Thyroid gland (tissue), 4 donors: Measurements from ENCODE around the gene HAS3. TPM values are rescaled to one million over a fixed set of nuclear protein-coding genes. Genes with fewer than 3 reads are reported as not detected.

Experiments used
- DNase-seq, 2 donors: peaks; one replicate each; pipeline ENCODE4 v3.0.0-alpha.2; 2019
- H3K27ac ChIP-seq, 3 donors: fragments of 200-600 bp; sonication (generic); 1 replicate in 2 of 3; 2 replicates in 1 of 3; pipeline ENCODE4 v1.5.1; 2016 to 2019; ENCODE audit warnings: mild to moderate bottlenecking in 1 of 3, moderate library complexity in 1 of 3
- H3K27me3 ChIP-seq: fragments of 200-600 bp; sonication (generic); one replicate; pipeline ENCODE4 v1.5.1; 2019
- H3K36me3 ChIP-seq, 2 donors: fragments of 200-600 bp; sonication (generic); one replicate each; pipeline ENCODE4 v1.5.1; 2016 to 2019
- H3K4me1 ChIP-seq, 2 donors: fragments of 200-600 bp; sonication (generic); one replicate each; pipeline ENCODE4 v1.5.1; 2017 to 2019
- H3K4me3 ChIP-seq, 3 donors: fragments of 200-600 bp; sonication (generic); replicated peaks in 1 of 3; 1 replicate in 2 of 3; 2 replicates in 1 of 3; pipeline ENCODE4 v1.5.1; 2016; ENCODE audit warnings: mild to moderate bottlenecking in 1 of 3
- H3K9me3 ChIP-seq: fragments of 200-600 bp; sonication (generic); one replicate; pipeline ENCODE4 v1.5.1; 2017
- CTCF ChIP-seq, 6 experiments: fragments of 200-600 bp in 3 of 6; fragments of 450-650 bp in 3 of 6; sonication (generic) in 3 of 6; IDR thresholded peaks; one replicate each; pipeline ENCODE4 v1.5.1; 2016 to 2019; ENCODE audit warnings: antibody characterized with exemption in 6 of 6, mild to moderate bottlenecking in 2 of 6, inconsistent platforms in 1 of 6, moderate library complexity in 1 of 6
- POLR2A ChIP-seq, 2 donors: fragments of 450-650 bp; IDR thresholded peaks; one replicate each; pipeline ENCODE4 v1.6.1; 2017; ENCODE audit warnings: antibody characterized with exemption in 2 of 2, mild to moderate bottlenecking in 2 of 2, moderate library complexity in 1 of 2
- WGBS, 2 donors: methylation state at CpG; one replicate each; pipeline ENCODE4 v1.1.5; 2017; 5-methylcytosine and 5-hydroxymethylcytosine counted together
- intact Hi-C: fragments of 100-400 bp; cut with DNase I; formaldehyde crosslinking; loops from one replicate; pipeline ENCODE4 v1.15.1; 2023
- total RNA-seq, 4 donors: library from RNA; depleted of rRNA; stranded (reverse); fragments of >200 nt; gene quantifications; one replicate each; pipeline ENCODE4 v1.2.3, GENCODE V29; 2016

The HAS3 gene
- total RNA-seq, 4 donors from 2014 or later, result 3.5 to 9.1 (median 7.5) TPM

DNA sequence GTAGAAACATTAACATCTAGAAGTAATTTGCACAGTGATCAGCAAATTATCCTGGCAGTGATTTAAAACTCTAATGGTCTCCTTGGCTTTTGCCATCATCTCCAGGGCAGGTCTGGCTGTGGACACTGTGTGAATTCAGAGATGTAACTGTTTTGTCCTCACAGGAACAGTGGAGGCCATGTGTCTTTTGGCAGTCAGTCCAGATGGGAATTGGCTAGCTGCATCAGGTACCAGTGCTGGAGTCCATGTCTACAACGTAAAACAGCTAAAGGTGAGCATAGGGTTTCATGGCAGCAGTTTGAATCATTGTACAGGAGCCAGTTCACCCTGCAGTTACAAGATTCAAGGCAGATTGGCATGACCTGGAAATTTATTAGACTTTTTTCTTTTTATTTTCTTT is 54.7 kb downstream of the HAS3 start:
- Histone ChIP-seq H3K4me3 (no peak overlapping the region), H3K36me3 (peaks cover 27% of the 10 kb centered on the region in 2 donors), H3K27ac (no peak overlapping the region), H3K9me3 (no peaks in the 10 kb centered on the region), H3K4me1 (no peaks in the 10 kb centered on the region), H3K27me3 (no peaks in the 10 kb centered on the region)
- intact Hi-C loops, result no loop called here
- TF ChIP-seq POLR2A (IDR thresholded peaks at IDR 0.05), result no peak
- DNase-seq, result no peak
- 91 to 96% methylated on average over 1 of the region's 1 CpG for WGBS, 2 donors

GRCh38 chr16:69165584-69165983 is 60.1 kb downstream of the HAS3 start:
- TF ChIP-seq CTCF (IDR thresholded peaks at IDR 0.05), result no peak
- no peak for TF ChIP-seq POLR2A (IDR thresholded peaks at IDR 0.05)
- DNase-seq, result no peak
- no peak overlapping the region for H3K27ac ChIP-seq
- WGBS, 2 donors, result 93 to 96% methylated on average over 6 of the region's 6 CpGs
- peaks cover 30 to 32% of the 10 kb centered on the region in 2 donors for H3K36me3 ChIP-seq
- intact Hi-C loops, result no loop called here
- H3K27me3 ChIP-seq, result no peaks in the 10 kb centered on the region
- H3K9me3 ChIP-seq, result no peaks in the 10 kb centered on the region
- H3K4me3 ChIP-seq, result no peak overlapping the region
- H3K4me1 ChIP-seq, result peaks cover 13 to 14% of the 10 kb centered on the region in 2 donors

- WGBS, 2 donors, result 73 to 75% methylated on average over 8 of the region's 8 CpGs
- H3K36me3 ChIP-seq, result peaks cover 25% of the 10 kb centered on the region in 2 donors
- H3K4me3 ChIP-seq, result no peak overlapping the region
- no peaks in the 10 kb centered on the region for H3K9me3 ChIP-seq
- intact Hi-C loops, result no loop called here
- peaks cover 19 to 21% of the 10 kb centered on the region in 2 donors for H3K4me1 ChIP-seq
- no peak for DNase-seq
- H3K27ac ChIP-seq, result no peak overlapping the region
- no peaks in the 10 kb centered on the region for H3K27me3 ChIP-seq
- TF ChIP-seq CTCF (IDR thresholded peaks at IDR 0.05), result no peak
- TF ChIP-seq POLR2A (IDR thresholded peaks at IDR 0.05), result no peak
These were observed 60.9 kb downstream of the HAS3 start for GRCh38 chr16:69166221-69166833.

- DNase-seq, result no peak
- TF ChIP-seq CTCF (IDR thresholded peaks at IDR 0.05), result no peak
- no peak overlapping the region for H3K27ac ChIP-seq
- H3K27me3 ChIP-seq, result no peaks in the 10 kb centered on the region
- intact Hi-C loops, result no loop called here
- peaks cover 23 to 30% of the 10 kb centered on the region in 2 donors for H3K4me1 ChIP-seq
- H3K4me3 ChIP-seq, result no peak overlapping the region
- 91 to 96% methylated on average over 7 of the region's 7 CpGs for WGBS, 2 donors
- no peaks in the 10 kb centered on the region for H3K9me3 ChIP-seq
- peaks cover 18 to 22% of the 10 kb centered on the region in 2 donors for H3K36me3 ChIP-seq
These were observed 61.8 kb downstream of the HAS3 start for GRCh38 chr16:69166946-69167930.

Other genes with a start within 250 kb of the HAS3 start
- gene CHTF8, start 26.9 kb downstream of the HAS3 start, total RNA-seq, result 100 to 1,000 TPM in 3 of 4 donors, 10 to 100 TPM in 1; 95.8 to 124 (median 104) TPM
- gene UTP4, start 27.0 kb downstream of the HAS3 start, total RNA-seq, result 10 to 100 TPM; 22.4 to 33.1 (median 24.1) TPM
- gene SNTB2, start 81.5 kb downstream of the HAS3 start, total RNA-seq, result 10 to 100 TPM; 58.0 to 99.5 (median 96.7) TPM
- 10 to 100 TPM; 33.5 to 47.5 (median 43.2) TPM for gene VPS4A, start 205.7 kb downstream of the HAS3 start, total RNA-seq
- 10 to 100 TPM; 35.2 to 57.0 (median 51.0) TPM for gene PDF, start 224.9 kb downstream of the HAS3 start, total RNA-seq
- 10 to 100 TPM; 63.3 to 84.2 (median 74.7) TPM for gene COG8, start 233.9 kb downstream of the HAS3 start, total RNA-seq
- 10 to 100 TPM in 3 of 4 donors, 1 to 10 TPM in 1; 9.8 to 17.5 (median 14.7) TPM for gene NIP7, start 234.1 kb downstream of the HAS3 start, total RNA-seq
- 1 to 10 TPM in 1 of 4 donors, not detected in 3; 4.1 TPM for gene TMED6, start 246.1 kb downstream of the HAS3 start, total RNA-seq